Ovary (tissue), 9 donors: ENCODE results near the gene SIL1. TPM values are rescaled to one million over a fixed set of nuclear protein-coding genes. Genes with fewer than 3 reads are reported as not detected.

Experiments used
- DNase-seq, 5 donors: peaks; one replicate each; pipeline ENCODE4 v3.0.0-alpha.2; 2019 to 2020
- H3K27ac ChIP-seq, 2 donors: fragments of 200-600 bp; one replicate each; pipeline versions ENCODE4 v1.5.1 to v1.8.0; 2019 to 2022
- H3K27me3 ChIP-seq: fragments of 200-600 bp; one replicate; pipeline ENCODE4 v1.8.0; 2022
- H3K36me3 ChIP-seq: fragments of 200-600 bp; sonication (generic); one replicate; pipeline ENCODE4 v1.5.1; 2019
- H3K4me1 ChIP-seq: one replicate; pipeline ENCODE4 v1.8.1; 2013; ENCODE audit warnings: mild to moderate bottlenecking, moderate library complexity; ENCODE audit not compliant: insufficient read depth
- H3K4me3 ChIP-seq: fragments of 200-600 bp; sonication (generic); one replicate; pipeline ENCODE4 v1.5.1; 2017
- H3K9me3 ChIP-seq, 2 donors: fragments of 200-600 bp in 1 of 2; sonication (generic) in 1 of 2; one replicate each; pipeline versions ENCODE4 v1.5.1 to v1.8.1; 2013 to 2019; ENCODE audit warnings: mild to moderate bottlenecking in 1 of 2, moderate library complexity in 1 of 2
- CTCF ChIP-seq, 3 donors: fragments of 450-650 bp in 2 of 3; fragments of 200-600 bp in 1 of 3; IDR thresholded peaks; one replicate each; pipeline versions ENCODE4 v1.5.1 to v1.8.0; 2016 to 2022; ENCODE audit warnings: antibody characterized with exemption in 3 of 3, mild to moderate bottlenecking in 1 of 3
- EP300 ChIP-seq: sonication (generic); formaldehyde crosslinking; IDR thresholded peaks from one replicate; pipeline ENCODE4 v1.6.1; 2017; ENCODE audit warnings: antibody characterized with exemption
- POLR2A ChIP-seq: fragments of 450-650 bp; IDR thresholded peaks from one replicate; pipeline ENCODE4 v1.6.1; 2017; ENCODE audit warnings: antibody characterized with exemption, mild to moderate bottlenecking, moderate library complexity
- WGBS, 3 donors: extraction: QIAGEN DNeasy Blood & Tissue Kit in 1 of 3; methylation state at CpG; one replicate each; pipeline versions ENCODE4 v1.1.5 to v1.1.7; 2013 to 2017; 5-methylcytosine and 5-hydroxymethylcytosine counted together
- intact Hi-C, 4 donors: fragments of 100-400 bp; cut with DNase I; formaldehyde crosslinking; loops; one replicate each; pipeline versions ENCODE4 v1.11.0 to v1.15.1; 2022 to 2023
- polyA plus RNA-seq, 2 donors: library from polyadenylated mRNA; stranded (reverse); fragments of 200-250 nt in 1 of 2; fragments of 350-450 nt in 1 of 2; fragmentation: Illumina TruSeq in 1 of 2; extraction: RNeasy Lipid Tissue Mini Kit (QIAGEN cat#74804) in 1 of 2; gene quantifications; one replicate each; pipeline ENCODE4 v1.2.3, GENCODE V29; 2013 to 2014
- total RNA-seq, 7 donors: library from RNA; depleted of rRNA in 2 of 7; stranded (reverse); fragments of >200 nt in 2 of 7; fragmentation: NEBNext Ultra II Directional in 3 of 7; extraction: Animal tissue kit (Norgen Biotek cat#: 25700) in 3 of 7; gene quantifications; one replicate each; pipeline versions ENCODE4 v1.1.0 to v1.2.4, GENCODE V29; 2016 to 2023
- donor health status: DM: no; HTN: no; CAD: no; lungs with moderate emphysema.
- donor health status: DM: no; HTN: no; CAD: no.
- donor health status: Bipolar disorder and iron deficiency.
- donor health status: DM: yes; HTN: yes; CAD: no.
- donor health status: DM: no; HTN: no; CAD: no.
- donor health status: DM: yes; HTN: yes; CAD: no.

SIL1 gene
- total and polyA plus RNA-seq, 9 donors, result 15.7 to 93.0 (median 34.9) TPM

GRCh38 chr5:139132515-139132914 lies 65.7 kb downstream of the SIL1 start:
- TF ChIP-seq EP300 (no peak), CTCF (IDR thresholded peaks at IDR 0.05) (no peak), POLR2A (no peak)
- peak overlapping the region; percentile 61 to 93 for H3K27ac ChIP-seq
- intact Hi-C loops, result loop anchor here in 1 of 4 donors (10.0 kb wide), 1 partner anchor 62 kb away; the partner anchor contains the start of gene SIL1
- no peaks in the 10 kb centered on the region for H3K27me3 ChIP-seq
- no peaks in the 10 kb centered on the region for H3K9me3 ChIP-seq
- H3K4me1 ChIP-seq, result peaks cover 19% of the 10 kb centered on the region
- H3K36me3 ChIP-seq, result no peaks in the 10 kb centered on the region
- 65 to 72% (median 68%) methylated on average over 3 of the region's 3 CpGs for WGBS, 3 donors
- DNase-seq, result peak in 2 of 5 donors; percentile 47 to 50
- no peak overlapping the region for H3K4me3 ChIP-seq

- 6 to 11% (median 9%) methylated on average over 2 of the region's 2 CpGs for WGBS, 3 donors
- H3K27ac ChIP-seq, result peak overlapping the region; percentile 62 to 93
- H3K36me3 ChIP-seq, result no peaks in the 10 kb centered on the region
- DNase-seq, result peak in 3 of 5 donors; percentile 48 to 52 (median 51)
- intact Hi-C loops, result loop anchor here in 1 of 4 donors (10.0 kb wide), 1 partner anchor 63 kb away; the partner anchor contains the start of gene SIL1
- H3K4me1 ChIP-seq, result peaks cover 20% of the 10 kb centered on the region
- no peaks in the 10 kb centered on the region for H3K27me3 ChIP-seq
- no peaks in the 10 kb centered on the region for H3K9me3 ChIP-seq
- no peak overlapping the region for H3K4me3 ChIP-seq
- no peak for TF ChIP-seq EP300
- TF ChIP-seq CTCF (IDR thresholded peaks at IDR 0.05), result no peak
- peak; percentile 15 for TF ChIP-seq POLR2A
These were observed 66.2 kb downstream of the SIL1 start for GRCh38 chr5:139131921-139132432.

GRCh38 chr5:139131465-139131864 lies 66.7 kb downstream of the SIL1 start:
- no peak overlapping the region for H3K4me3 ChIP-seq
- DNase-seq, result peak; percentile 67 to 71 (median 69)
- 6 to 11% (median 8%) methylated on average over 6 of the region's 6 CpGs for WGBS, 3 donors

GRCh38 chr5:139131062-139131461 lies 67.1 kb downstream of the SIL1 start:
- intact Hi-C loops, result loop anchor here in 1 of 4 donors (10.0 kb wide), 1 partner anchor 64 kb away; the partner anchor contains the start of gene SIL1
- no peak for TF ChIP-seq EP300
- no peak for DNase-seq
- WGBS, 3 donors, result 5 to 14% (median 10%) methylated on average over 3 of the region's 3 CpGs
- H3K27me3 ChIP-seq, result no peaks in the 10 kb centered on the region
- H3K4me1 ChIP-seq, result peaks cover 26% of the 10 kb centered on the region
- peak overlapping the region; percentile 62 to 93 for H3K27ac ChIP-seq
- no peaks in the 10 kb centered on the region for H3K9me3 ChIP-seq
- no peaks in the 10 kb centered on the region for H3K36me3 ChIP-seq
- H3K4me3 ChIP-seq, result no peak overlapping the region

More at GRCh38 chr5:139131465-139131864, 66.7 kb downstream of the SIL1 start:
- Histone ChIP-seq H3K36me3 (no peaks in the 10 kb centered on the region), H3K27ac (peak overlapping the region; percentile 62 to 93), H3K4me1 (peaks cover 25% of the 10 kb centered on the region), H3K9me3 (no peaks in the 10 kb centered on the region), H3K27me3 (no peaks in the 10 kb centered on the region)
- intact Hi-C loops, result loop anchor here in 1 of 4 donors (10.0 kb wide), 1 partner anchor 63 kb away; the partner anchor contains the start of gene SIL1
- no peak for TF ChIP-seq POLR2A
- TF ChIP-seq EP300, result no peak
- TF ChIP-seq CTCF (IDR thresholded peaks at IDR 0.05), result no peak

- no peak for DNase-seq
- 86 to 92% (median 92%) methylated on average over 4 of the region's 4 CpGs for WGBS, 3 donors
- TF ChIP-seq EP300 (no peak), POLR2A (no peak), CTCF (IDR thresholded peaks at IDR 0.05) (no peak)
- no peak overlapping the region for H3K4me3 ChIP-seq
- H3K27ac ChIP-seq, result peak overlapping the region in 1 of 2 donors; percentile 93
- no peaks in the 10 kb centered on the region for H3K36me3 ChIP-seq
- intact Hi-C loops, result loop anchor here in 1 of 4 donors (10.0 kb wide), 1 partner anchor 65 kb away; the partner anchor contains the start of gene SIL1
- H3K27me3 ChIP-seq, result no peaks in the 10 kb centered on the region
- H3K4me1 ChIP-seq, result peaks cover 31% of the 10 kb centered on the region
- H3K9me3 ChIP-seq, result no peaks in the 10 kb centered on the region
These were observed 68.0 kb downstream of the SIL1 start for GRCh38 chr5:139130214-139130613.
